GM12892 (cell line): Measurements from ENCODE around the gene GPI.

ENCODE experiments used
- POLR2A ChIP-seq: IDR thresholded peaks from 2 replicates; pipeline ENCODE4 v1.6.1; 2011; ENCODE audit warnings: low read depth, low read length, control low read depth
- POLR2AphosphoS5 ChIP-seq: IDR thresholded peaks from 2 replicates; pipeline ENCODE4 v1.6.1; 2011; ENCODE audit warnings: low read depth, low read length, control low read depth

GRCh38 chr19:34405892-34406660 lies 41.1 kb downstream of the GPI start:
- TF ChIP-seq POLR2A = no peak
- TF ChIP-seq POLR2AphosphoS5 = no peak
